Fibroblast of skin of right biceps (primary cell): Measurements from ENCODE around the gene SLC9A3.
"Not testable (repeated sequence)": the region's sequence is repeated elsewhere in the genome, so short reads cannot be mapped to it uniquely, and the experiment has no call there.

Source experiments
- DNase-seq: peaks from one replicate; pipeline ENCODE4 v3.0.0-alpha.2; 2013

SLC9A3 gene

DNA sequence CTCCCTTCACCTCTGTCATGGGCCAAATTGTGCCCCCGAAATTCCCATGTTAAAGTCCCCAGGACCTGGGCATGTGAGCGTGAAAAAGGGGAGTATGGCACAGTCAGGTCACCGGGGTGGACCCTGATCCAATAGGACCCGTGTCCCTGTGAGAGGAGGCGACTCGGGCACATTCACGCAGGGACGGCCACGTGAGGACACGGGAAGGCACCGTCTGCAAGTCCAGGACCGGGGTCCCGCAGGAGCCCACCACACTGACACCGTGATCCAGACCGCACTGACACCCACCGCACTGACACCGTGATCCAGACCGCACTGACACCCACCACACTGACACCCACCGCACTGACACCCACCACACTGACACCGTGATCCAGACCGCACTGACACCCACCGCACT lies 37.7 kb downstream of the SLC9A3 start:
- DNase-seq: not testable (repeated sequence)

- no peak for DNase-seq
Observed at GRCh38 chr5:485946-486491, 38.2 kb downstream of the SLC9A3 start.

DNA sequence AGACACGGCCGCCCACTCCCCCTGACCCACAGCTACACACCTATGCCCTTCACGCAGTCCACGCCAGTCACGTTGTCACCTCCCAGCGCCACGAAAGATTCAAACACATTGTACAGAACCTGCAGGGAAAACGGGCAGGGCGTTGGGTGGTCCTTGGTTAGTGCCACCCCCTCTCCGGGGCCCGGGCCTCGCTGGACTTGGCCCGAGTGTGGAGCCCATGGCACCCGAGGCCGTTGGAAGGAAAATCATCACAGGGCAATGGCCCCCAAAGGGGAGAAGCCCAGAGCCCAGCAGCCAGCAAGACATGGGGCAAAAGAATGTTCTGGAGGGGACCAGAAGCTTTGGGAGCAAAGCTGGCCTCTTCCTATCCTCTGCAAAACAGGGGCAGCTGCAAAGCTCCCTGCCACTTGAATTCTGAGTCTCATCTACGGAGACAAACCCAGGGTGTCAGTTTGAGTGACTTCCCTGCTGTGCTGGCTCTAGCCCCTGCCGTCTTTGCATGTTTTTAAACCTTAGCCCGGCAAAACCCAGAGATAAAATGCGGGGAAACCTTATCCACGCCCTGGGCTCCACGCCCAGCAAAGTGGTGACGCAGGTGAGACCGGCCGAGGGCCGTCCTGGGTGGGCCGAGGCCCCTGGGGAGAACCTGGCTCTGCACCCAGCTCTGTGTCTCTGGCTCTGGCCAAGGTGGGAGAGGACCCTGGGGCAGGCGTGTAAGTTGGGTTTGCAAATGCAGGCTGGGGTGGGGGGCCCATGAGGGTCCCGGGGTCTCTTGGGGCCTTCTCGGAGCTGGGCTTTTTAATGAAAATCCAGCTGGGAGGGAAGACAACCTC lies 38.9 kb downstream of the SLC9A3 start:
- DNase-seq: no peak

DNA sequence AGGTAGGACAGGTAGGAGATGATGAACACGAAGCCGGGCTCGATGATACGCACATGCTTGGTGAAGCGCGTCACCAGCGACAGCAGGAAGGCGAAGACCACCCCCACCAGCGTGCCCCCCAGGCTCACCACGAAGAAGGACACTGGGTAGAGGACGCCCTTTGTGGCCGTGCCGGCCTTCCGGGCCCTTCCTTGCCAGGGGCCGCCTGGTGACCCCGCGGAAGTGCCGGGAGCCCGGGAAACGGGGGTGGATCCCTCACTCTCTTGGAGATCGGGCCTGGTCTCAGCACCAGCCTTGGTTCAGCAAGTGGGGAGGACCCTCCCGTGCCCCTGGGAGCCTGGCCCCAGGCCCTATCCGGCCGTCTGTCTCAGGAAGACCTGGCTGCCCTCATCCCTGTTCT lies 39.7 kb downstream of the SLC9A3 start:
- no peak for DNase-seq

DNA sequence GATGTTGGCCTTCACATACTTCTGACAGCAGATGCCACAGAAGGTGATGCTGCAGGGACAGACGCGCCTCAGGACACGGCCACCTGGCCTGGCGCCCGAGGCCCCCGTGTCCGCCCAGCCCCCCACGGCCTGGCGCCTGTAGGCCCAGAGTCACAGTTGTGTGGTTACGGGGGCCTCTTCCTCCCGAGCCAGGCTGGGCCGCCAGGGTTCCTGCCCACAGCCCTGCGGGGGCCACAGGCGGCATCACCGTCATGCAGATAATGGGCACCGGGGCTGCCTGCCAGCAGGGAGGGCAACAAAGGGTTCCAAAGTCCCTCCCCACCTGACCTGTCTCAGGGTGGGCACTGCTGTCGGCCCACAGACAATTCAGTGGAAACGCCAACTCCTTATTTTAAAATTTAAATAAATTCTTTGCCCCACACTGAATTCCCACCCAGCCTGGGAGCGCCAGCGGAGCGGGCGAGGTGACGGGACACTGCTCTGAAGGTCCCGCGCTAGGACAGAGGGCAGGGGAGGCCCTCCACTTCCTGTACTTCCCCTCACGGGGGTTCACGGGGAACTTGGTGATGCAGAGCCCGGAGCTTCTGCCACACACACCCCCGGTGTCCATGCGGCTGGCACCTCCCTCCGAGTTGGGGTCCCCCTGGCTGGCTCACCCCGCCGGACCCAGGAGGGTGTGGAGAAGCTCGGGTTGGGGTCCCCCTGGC lies 40.7 kb downstream of the SLC9A3 start:
- DNase-seq: no peak

DNA sequence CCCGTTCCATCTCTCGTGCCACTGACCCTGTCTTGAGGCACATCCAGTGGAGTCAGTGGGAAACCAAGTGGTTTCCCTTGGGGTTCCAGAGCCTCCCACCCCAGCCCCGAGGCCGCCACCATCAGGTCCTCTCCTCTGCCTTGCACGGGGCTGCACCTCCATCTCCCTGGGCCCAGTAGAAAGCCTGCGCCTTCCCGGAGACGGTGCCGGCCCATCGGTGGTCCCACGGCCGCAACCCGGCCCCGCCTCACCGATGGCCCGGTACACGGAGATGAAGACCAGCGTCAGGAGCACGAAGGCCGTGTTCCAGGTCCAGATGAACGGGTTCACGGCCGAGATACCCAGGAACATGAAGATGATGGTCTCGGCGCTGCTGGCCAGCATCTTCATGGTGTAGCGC lies 41.2 kb downstream of the SLC9A3 start:
- DNase-seq: no peak

DNA sequence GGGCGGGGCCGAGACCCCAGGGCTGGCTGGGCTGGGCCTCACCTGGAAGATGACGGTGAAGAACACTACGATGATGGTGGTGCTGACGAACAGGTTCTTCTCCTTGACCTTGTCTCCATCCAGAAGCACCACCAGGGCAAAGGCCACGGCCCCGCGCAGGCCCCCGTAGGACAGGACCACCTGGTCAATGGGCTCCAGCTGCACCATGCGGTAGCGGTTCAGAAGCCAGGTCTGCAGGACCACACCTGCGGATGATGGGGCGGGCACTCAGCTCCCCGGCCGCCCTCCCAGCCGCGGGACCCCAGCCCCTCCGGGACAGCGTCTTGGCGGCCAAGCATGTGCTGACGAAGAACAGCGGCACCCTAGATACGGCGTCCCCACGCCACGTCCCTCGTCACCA lies 41.7 kb downstream of the SLC9A3 start:
- DNase-seq: no peak

DNA sequence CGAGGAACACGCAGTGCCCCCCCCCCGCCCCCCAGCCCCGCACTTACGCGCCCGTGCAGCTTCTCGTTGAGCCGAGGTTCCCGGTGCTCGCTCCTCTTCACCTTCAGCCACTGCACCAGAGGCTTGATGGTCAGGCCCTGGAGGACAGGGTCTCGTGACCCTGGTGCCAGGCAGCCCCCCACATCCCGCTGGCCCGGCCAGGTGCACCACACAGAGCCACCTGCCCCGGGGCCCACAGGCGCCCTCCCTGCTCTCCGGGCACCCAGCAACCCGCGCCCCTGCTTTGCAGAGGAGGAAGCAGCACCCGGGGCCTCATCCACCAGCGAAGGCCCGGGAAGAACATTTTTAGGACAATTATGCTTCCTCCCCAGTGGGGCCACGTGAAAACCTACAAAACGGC lies 42.2 kb downstream of the SLC9A3 start:
- no peak for DNase-seq

DNA sequence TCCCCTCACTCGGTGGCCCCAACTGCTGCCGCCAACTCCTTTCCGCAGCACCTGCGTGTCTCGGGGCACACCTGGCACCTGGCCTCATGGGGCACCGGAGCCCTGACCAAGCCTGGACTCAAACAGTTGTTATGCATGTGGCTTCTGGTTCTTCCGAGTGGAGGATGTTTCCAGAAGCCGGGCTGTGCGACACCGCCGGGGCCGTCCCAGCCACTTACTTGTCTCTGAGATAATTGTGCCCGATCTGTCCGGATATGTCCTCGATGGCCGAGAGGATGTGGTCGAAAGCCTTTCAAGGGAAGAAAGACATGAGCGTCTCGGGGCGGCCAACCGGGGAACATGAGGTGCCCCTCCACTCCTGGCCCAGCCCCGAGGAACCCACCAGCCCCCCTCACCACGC lies 42.9 kb downstream of the SLC9A3 start:
- no peak for DNase-seq

GRCh38 chr5:479566-480319 lies 44.5 kb downstream of the SLC9A3 start:
- no peak for DNase-seq

DNA sequence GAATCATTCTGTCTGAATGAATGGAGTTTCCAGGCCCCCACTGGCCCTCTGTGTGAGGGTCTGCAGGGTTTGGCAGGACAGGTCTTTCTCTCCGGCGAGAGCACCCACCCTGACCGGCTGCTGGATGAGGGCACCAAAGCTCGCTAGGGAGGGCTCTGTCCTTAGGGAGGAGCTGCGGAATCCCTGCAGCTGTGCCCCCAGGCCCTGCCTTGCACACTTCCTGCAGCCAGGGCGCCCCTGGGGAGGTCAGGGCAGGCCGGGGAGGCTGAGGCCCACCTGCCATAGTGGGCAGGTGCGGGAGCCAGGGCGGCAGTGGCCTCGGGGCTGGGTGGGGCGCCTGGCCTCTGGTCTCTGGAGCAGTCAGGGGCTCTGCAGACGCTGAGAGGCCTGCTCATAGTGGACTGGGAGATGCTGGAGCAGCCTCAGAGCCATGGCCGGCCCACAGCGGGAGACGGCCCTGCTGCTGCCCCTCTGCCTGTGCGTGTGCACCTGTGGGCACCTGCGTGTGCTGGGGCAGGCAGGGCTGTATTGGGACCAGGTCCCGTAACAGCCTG lies 45.2 kb downstream of the SLC9A3 start:
- no peak for DNase-seq

GRCh38 chr5:478369-478981 lies 45.8 kb downstream of the SLC9A3 start:
- DNase-seq: no peak

GRCh38 chr5:477871-478270 lies 46.4 kb downstream of the SLC9A3 start:
- no peak for DNase-seq

DNA sequence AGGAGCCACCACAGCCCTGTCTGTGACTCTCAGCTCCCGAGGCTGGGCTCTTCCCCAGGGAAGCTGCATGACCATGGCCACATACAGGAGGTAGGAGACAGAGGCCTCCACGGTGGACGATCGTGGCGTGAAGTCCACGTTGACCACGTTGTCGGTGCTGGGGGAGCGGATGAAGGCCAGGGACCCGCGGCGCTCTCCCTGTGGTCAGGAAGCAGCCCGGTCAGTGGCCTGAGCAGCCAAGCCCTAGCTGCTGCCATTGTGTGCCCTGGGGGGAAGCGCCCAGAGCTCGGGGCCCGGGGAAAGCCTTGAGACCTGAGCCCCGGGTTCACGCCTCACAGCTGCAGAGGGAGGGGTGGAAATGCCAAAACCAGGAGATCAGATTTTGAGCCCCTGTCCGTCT lies 47.0 kb downstream of the SLC9A3 start:
- no peak for DNase-seq

GRCh38 chr5:476814-477175 lies 47.5 kb downstream of the SLC9A3 start:
- no peak for DNase-seq

DNA sequence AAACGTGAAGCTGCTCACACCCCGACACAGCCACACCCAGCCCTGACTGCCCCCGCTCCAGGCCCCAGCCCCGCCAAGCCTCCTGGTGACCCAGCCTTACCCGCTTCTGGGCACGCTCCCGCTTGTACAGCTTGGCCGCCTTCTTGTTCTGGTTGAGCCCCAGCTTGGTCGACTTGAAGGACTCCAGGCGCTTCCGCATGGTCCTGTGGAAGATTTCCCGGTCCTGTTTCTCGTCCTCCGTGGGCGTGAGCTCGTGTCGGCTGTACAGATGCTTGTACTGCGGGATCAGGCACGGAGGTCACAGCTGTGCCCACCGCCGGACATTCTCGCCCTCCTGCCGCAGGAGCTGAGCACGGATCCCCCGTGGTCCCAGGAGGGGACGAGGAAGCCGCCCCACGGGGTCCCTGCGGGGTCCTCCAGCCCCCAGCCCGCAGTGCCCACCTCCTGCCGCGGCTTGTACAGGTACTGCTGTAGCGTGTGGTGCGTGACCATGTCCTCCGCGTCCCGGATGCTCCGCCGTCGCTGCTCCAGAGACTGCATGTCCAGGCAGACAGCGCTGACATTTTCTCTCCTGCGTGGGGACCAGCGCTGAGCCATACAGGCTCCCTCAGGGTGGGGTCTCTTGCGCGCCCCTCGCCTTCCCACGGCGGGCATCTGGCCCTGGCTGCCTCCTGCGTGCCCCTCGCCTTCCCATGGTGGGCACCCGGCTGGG lies 48.0 kb downstream of the SLC9A3 start:
- no peak for DNase-seq

DNA sequence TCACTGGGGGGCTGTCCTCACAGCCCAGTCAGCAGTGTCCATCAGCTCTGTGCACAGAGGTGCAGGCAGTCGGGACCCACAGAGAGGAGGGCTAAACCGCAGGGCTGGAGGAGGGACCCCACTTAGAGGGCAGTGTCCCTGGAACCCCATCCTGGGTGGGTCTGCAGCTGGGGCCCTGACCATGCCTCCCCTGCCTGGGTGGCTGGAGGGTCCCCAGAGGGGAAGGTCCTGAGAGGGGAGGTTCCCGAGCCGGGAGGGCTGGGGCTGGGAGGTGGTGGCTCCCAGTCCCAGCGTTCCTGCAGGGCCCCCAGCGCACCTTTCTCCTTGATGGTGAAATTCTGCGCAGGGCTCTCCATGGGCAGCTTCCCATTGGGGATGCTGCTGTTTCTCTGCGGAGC lies 48.5 kb downstream of the SLC9A3 start:
- DNase-seq: no peak

- no peak for DNase-seq
Observed at GRCh38 chr5:474840-475661, 49.2 kb downstream of the SLC9A3 start.

GRCh38 chr5:474232-474839 lies 49.9 kb downstream of the SLC9A3 start:
- DNase-seq: not testable (repeated sequence)

DNA sequence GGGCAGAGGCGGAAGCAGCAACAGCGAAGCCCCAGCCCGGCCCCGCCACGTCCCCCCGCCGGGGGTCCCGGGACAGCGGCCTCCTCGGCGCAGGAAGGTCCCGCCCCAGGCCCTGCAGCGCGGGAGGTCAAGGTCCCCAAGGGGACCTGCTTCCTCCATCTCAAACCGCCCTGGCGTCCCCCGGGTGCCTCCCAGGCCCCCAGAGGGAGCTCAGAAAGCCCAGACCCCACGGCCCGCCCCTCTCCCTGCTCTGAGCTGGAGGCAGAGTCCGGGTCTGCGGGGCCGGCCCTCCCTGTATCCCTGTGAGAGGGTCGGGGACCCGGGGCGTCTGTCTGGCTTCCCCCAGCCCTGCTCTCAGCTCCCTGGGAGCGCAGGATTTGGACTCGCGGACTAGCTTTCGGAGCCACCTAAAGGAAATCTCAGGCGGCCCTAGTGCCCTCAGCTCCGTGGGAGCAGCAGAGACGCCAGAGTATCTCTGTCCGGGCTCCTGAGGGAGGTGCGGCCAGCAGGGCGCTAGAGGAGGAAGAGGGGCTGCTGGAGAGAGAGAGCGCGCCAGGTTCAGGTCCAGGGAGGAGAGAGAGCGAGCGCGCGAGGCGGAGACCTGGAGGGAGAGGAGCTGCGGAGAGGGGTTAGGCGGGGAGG lies 50.6 kb downstream of the SLC9A3 start:
- peak; percentile 29 for DNase-seq
